HepG2 (cell line): ENCODE measurements around the gene PROC. TPM values are rescaled to one million over a fixed set of nuclear protein-coding genes. Genes with fewer than 3 reads are reported as not detected.

Source experiments
- CBX1 ChIP-seq: IDR thresholded peaks from one replicate; pipeline ENCODE4 v1.6.1; 2016; ENCODE audit warnings: antibody characterized with exemption, low read depth
- CENPT ChIP-seq: sonication (generic); formaldehyde crosslinking; IDR thresholded peaks from 2 replicates; pipeline ENCODE4 v1.8.0; 2022; ENCODE audit warnings: low read depth, mild to moderate bottlenecking, moderate library complexity, missing genetic modification reagents
- DR1 ChIP-seq: sonication (generic); formaldehyde crosslinking; IDR thresholded peaks from 2 replicates; pipeline ENCODE4 v1.8.0; 2021; ENCODE audit warnings: mild to moderate bottlenecking, missing genetic modification reagents, inconsistent platforms
- ETV5 ChIP-seq: IDR thresholded peaks from 2 replicates; pipeline ENCODE4 v1.6.1; 2018; ENCODE audit warnings: missing biosample characterization, missing genetic modification reagents, inconsistent platforms, borderline replicate concordance
- NFATC3 ChIP-seq: sonication (generic); formaldehyde crosslinking; IDR thresholded peaks from 2 replicates; pipeline ENCODE4 v1.5.1; 2020; ENCODE audit warnings: mild to moderate bottlenecking, missing genetic modification reagents
- NFIC ChIP-seq: IDR thresholded peaks from 2 replicates; pipeline ENCODE4 v1.6.1; 2012; ENCODE audit warnings: mild to moderate bottlenecking, low read length, inconsistent platforms
- REPIN1 ChIP-seq: sonication (generic); formaldehyde crosslinking; IDR thresholded peaks from 2 replicates; pipeline ENCODE4 v1.8.0; 2022; ENCODE audit warnings: missing genetic modification reagents, low read depth, mild to moderate bottlenecking, borderline replicate concordance
- REXO4 ChIP-seq: sonication (generic); formaldehyde crosslinking; IDR thresholded peaks from 2 replicates; pipeline ENCODE4 v1.8.0; 2022; ENCODE audit warnings: missing genetic modification reagents, mild to moderate bottlenecking, borderline replicate concordance
- SMAD9 ChIP-seq: sonication (generic); formaldehyde crosslinking; IDR thresholded peaks from 2 replicates; pipeline ENCODE4 v1.5.1; 2020; ENCODE audit warnings: mild to moderate bottlenecking, missing genetic modification reagents
- SP2 ChIP-seq: sonication (generic); formaldehyde crosslinking; IDR thresholded peaks from 2 replicates; pipeline ENCODE4 v1.5.1; 2020; ENCODE audit warnings: mild to moderate bottlenecking, missing genetic modification reagents
- TBX3 ChIP-seq: fragments of 450-650 bp; IDR thresholded peaks from 2 replicates; pipeline ENCODE4 v1.6.1; 2017; ENCODE audit warnings: antibody characterized with exemption, mild to moderate bottlenecking, inconsistent platforms, borderline replicate concordance
- TCF7 ChIP-seq: sonication (generic); IDR thresholded peaks from 2 replicates; pipeline ENCODE4 v1.6.1; 2016; ENCODE audit warnings: antibody characterized with exemption, low read depth
- ZBTB3 ChIP-seq: sonication (generic); formaldehyde crosslinking; IDR thresholded peaks from 2 replicates; pipeline ENCODE4 v1.4.0; 2020; ENCODE audit warnings: low read depth, mild to moderate bottlenecking, moderate library complexity, missing genetic modification reagents, borderline replicate concordance
- ZBTB7A ChIP-seq: sonication (generic); formaldehyde crosslinking; IDR thresholded peaks from 2 replicates; pipeline ENCODE4 v1.8.0; 2022; ENCODE audit warnings: mild to moderate bottlenecking, missing genetic modification reagents
- ZNF350 ChIP-seq: sonication (generic); formaldehyde crosslinking; IDR thresholded peaks from 2 replicates; pipeline ENCODE4 v1.4.0; 2020; ENCODE audit warnings: mild to moderate bottlenecking, low read depth, missing genetic modification reagents, borderline replicate concordance
- ZNF367 ChIP-seq: sonication (generic); formaldehyde crosslinking; IDR thresholded peaks from 2 replicates; pipeline ENCODE4 v1.4.0; 2020; ENCODE audit warnings: missing genetic modification reagents, borderline replicate concordance
- ZNF598 ChIP-seq: sonication (generic); formaldehyde crosslinking; IDR thresholded peaks from 2 replicates; pipeline ENCODE4 v1.5.1; 2020; ENCODE audit warnings: mild to moderate bottlenecking, missing genetic modification reagents, borderline replicate concordance
- ZNF781 ChIP-seq: sonication (generic); formaldehyde crosslinking; IDR thresholded peaks from 2 replicates; pipeline ENCODE4 v1.5.1; 2020; ENCODE audit warnings: borderline replicate concordance, mild to moderate bottlenecking, missing genetic modification reagents; ENCODE audit errors: not compliant biosample characterization
- ZNF790 ChIP-seq: sonication (generic); formaldehyde crosslinking; IDR thresholded peaks from 2 replicates; pipeline ENCODE4 v1.8.0; 2022; ENCODE audit warnings: missing genetic modification reagents, mild to moderate bottlenecking, borderline replicate concordance
- ZNF878 ChIP-seq: sonication (generic); formaldehyde crosslinking; IDR thresholded peaks from 2 replicates; pipeline ENCODE4 v1.8.1; 2023; ENCODE audit warnings: mild to moderate bottlenecking, missing genetic modification reagents, moderate library complexity
- ZNF883 ChIP-seq: sonication (generic); formaldehyde crosslinking; IDR thresholded peaks from 2 replicates; pipeline ENCODE4 v1.5.1; 2020; ENCODE audit warnings: mild to moderate bottlenecking, missing genetic modification reagents; ENCODE audit errors: not compliant biosample characterization
- ZSCAN30 ChIP-seq: sonication (generic); formaldehyde crosslinking; IDR thresholded peaks from 2 replicates; pipeline ENCODE4 v1.5.0; 2020; ENCODE audit warnings: mild to moderate bottlenecking, missing genetic modification reagents
- polyA plus RNA-seq, 8 experiments: library from polyadenylated mRNA; depleted of rRNA in 3 of 8; stranded (reverse) in 7 of 8; unstranded in 1 of 8; fragments of >200 nt; fragmentation: Illumina TruSeq in 4 of 8; extraction: Trizol in 4 of 8; gene quantifications; 2 replicates each; pipeline versions ENCODE4 v1.2.1 to v1.2.3, GENCODE V29; 2011 to 2016; ENCODE audit warnings: low read depth in 4 of 8, missing spikeins in 1 of 8, mixed read lengths in 1 of 8; ENCODE audit not compliant: insufficient read depth in 1 of 8
- total RNA-seq, 5 experiments: library from RNA; depleted of rRNA; stranded (reverse); fragments of >200 nt; fragmentation: Illumina TruSeq; extraction: Trizol; gene quantifications; 2 replicates each; pipeline ENCODE4 v1.2.3, GENCODE V29; 2016; ENCODE audit warnings: low read depth in 1 of 5
- TF ChIP-seq, protein P1 (sequence below): IDR thresholded peaks from 2 replicates; pipeline ENCODE4 v1.4.0; 2020; ENCODE audit warnings: mild to moderate bottlenecking, missing genetic modification reagents
- TF ChIP-seq, protein P2 (sequence below): sonication (generic); formaldehyde crosslinking; IDR thresholded peaks from 2 replicates; pipeline ENCODE4 v1.4.0; 2020; ENCODE audit warnings: missing genetic modification reagents

The PROC gene
- total and polyA plus RNA-seq, 2 of the 13 experiments (the other 11 are each of a cell fraction or from before 2014, with no cell fraction given), result 134 to 185 TPM

DNA sequence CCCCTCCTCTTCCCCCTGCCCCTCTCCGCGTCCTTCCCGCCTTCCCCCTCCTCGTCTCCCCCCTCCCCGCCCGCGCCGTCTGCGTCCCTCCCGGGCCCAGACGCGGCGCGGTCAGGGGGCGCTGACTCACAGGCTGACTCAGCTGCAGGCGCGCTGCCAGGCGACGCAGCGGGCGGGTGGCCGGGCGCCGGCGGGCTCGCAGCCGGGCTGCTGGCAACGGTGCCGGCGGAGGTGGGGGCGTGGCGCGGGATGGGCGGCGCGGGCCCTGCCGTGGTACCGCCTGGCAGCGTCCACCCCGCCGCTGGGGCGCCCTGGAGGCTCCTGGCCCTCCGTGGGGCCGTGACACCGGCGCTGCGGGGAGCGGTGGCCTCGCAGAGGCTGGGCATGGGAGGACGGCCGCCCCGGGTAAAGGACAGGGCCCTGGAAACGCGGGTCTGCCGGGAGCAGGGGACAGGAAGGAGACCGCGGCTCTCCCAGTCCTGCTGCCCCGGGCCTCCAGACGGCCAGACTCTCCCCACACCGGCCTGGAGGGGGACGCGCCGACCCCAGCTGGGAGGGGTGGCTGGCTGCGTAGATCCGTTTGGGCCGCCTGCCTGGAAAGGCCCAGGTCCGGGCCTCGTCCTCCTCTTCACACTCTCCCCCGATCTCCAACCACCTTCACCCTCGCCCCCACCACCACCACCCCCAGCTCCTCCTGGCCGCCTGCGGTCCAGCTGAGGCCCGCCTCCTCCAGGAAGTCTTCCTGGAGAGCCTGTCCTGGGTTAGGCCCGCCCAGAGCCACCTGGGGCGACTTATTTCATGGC is 10.0 kb upstream of the PROC start (continued):
- TF ChIP-seq, protein P1, sequence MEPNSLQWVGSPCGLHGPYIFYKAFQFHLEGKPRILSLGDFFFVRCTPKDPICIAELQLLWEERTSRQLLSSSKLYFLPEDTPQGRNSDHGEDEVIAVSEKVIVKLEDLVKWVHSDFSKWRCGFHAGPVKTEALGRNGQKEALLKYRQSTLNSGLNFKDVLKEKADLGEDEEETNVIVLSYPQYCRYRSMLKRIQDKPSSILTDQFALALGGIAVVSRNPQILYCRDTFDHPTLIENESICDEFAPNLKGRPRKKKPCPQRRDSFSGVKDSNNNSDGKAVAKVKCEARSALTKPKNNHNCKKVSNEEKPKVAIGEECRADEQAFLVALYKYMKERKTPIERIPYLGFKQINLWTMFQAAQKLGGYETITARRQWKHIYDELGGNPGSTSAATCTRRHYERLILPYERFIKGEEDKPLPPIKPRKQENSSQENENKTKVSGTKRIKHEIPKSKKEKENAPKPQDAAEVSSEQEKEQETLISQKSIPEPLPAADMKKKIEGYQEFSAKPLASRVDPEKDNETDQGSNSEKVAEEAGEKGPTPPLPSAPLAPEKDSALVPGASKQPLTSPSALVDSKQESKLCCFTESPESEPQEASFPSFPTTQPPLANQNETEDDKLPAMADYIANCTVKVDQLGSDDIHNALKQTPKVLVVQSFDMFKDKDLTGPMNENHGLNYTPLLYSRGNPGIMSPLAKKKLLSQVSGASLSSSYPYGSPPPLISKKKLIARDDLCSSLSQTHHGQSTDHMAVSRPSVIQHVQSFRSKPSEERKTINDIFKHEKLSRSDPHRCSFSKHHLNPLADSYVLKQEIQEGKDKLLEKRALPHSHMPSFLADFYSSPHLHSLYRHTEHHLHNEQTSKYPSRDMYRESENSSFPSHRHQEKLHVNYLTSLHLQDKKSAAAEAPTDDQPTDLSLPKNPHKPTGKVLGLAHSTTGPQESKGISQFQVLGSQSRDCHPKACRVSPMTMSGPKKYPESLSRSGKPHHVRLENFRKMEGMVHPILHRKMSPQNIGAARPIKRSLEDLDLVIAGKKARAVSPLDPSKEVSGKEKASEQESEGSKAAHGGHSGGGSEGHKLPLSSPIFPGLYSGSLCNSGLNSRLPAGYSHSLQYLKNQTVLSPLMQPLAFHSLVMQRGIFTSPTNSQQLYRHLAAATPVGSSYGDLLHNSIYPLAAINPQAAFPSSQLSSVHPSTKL (CRISPR knock-in tag), result peak; percentile 29; the same call in 1 of the 2 replicates
- TF ChIP-seq TCF7 (no peak), NFATC3 (CRISPR knock-in tag) (no peak), REPIN1 (CRISPR knock-in tag) (no peak), ZNF790 (0 out of 2 replicates have a peak, but pooled peaks have one; percentile 79), ZBTB3 (CRISPR knock-in tag) (no peak), CBX1 (peak; percentile 29), SMAD9 (CRISPR knock-in tag) (no peak), ZSCAN30 (no peak), TBX3 (no peak), SP2 (CRISPR knock-in tag) (0 out of 2 replicates have a peak, but pooled peaks have one; percentile 43), ZBTB7A (CRISPR knock-in tag) (peak; percentile 41; the same call in 1 of the 2 replicates), ZNF781 (CRISPR knock-in tag) (no peak), DR1 (CRISPR knock-in tag) (0 out of 2 replicates have a peak, but pooled peaks have one; percentile 63), ZNF367 (CRISPR knock-in tag) (no peak; the same call in 1 of the 2 replicates), REXO4 (CRISPR knock-in tag) (peak; percentile 80; the same call in 1 of the 2 replicates), ZNF878 (CRISPR knock-in tag) (no peak), CENPT (CRISPR knock-in tag) (peak; percentile 85; the same call in 1 of the 2 replicates), ETV5 (CRISPR knock-in tag) (no peak), ZNF598 (CRISPR knock-in tag) (peak; percentile 42; the same call in 1 of the 2 replicates), ZNF350 (CRISPR knock-in tag) (peak; percentile 80), NFIC (no peak), ZNF883 (CRISPR knock-in tag) (peak; percentile 48)
- TF ChIP-seq, protein P2, sequence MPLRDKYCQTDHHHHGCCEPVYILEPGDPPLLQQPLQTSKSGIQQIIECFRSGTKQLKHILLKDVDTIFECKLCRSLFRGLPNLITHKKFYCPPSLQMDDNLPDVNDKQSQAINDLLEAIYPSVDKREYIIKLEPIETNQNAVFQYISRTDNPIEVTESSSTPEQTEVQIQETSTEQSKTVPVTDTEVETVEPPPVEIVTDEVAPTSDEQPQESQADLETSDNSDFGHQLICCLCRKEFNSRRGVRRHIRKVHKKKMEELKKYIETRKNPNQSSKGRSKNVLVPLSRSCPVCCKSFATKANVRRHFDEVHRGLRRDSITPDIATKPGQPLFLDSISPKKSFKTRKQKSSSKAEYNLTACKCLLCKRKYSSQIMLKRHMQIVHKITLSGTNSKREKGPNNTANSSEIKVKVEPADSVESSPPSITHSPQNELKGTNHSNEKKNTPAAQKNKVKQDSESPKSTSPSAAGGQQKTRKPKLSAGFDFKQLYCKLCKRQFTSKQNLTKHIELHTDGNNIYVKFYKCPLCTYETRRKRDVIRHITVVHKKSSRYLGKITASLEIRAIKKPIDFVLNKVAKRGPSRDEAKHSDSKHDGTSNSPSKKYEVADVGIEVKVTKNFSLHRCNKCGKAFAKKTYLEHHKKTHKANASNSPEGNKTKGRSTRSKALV (CRISPR knock-in tag), result no peak
